Upper lobe of left lung (tissue), 4 donors: ENCODE measurements around the gene STAT4.

Experiments
- CTCF ChIP-seq, 6 experiments: fragments of 450-650 bp in 4 of 6; fragments of 200-600 bp in 2 of 6; sonication (generic) in 2 of 6; IDR thresholded peaks; one replicate each; pipeline ENCODE4 v1.5.1; 2016 to 2019; ENCODE audit warnings: antibody characterized with exemption in 6 of 6
- POLR2A ChIP-seq, 4 donors: fragments of 450-650 bp; IDR thresholded peaks; one replicate each; pipeline ENCODE4 v1.5.1; 2016 to 2017; ENCODE audit warnings: antibody characterized with exemption in 4 of 4, mild to moderate bottlenecking in 2 of 4

GRCh38 chr2:190984595-190984994, 166.2 kb downstream of the STAT4 start:
- no peak for TF ChIP-seq CTCF (IDR thresholded peaks at IDR 0.05)
- TF ChIP-seq POLR2A (IDR thresholded peaks at IDR 0.05) = no peak
